CD14-positive monocyte (primary cell): ENCODE results near the gene SPAG9. TPM values are rescaled to one million over a fixed set of nuclear protein-coding genes. Genes with fewer than 3 reads are reported as not detected.

Experiments used
- DNase-seq, 3 donors: peaks; one replicate each; pipeline ENCODE4 v3.0.0-alpha.2; 2011 to 2022
- H2AFZ ChIP-seq: 2 replicates; pipeline ENCODE4 v1.6.0; 2012; ENCODE audit warnings: mild to moderate bottlenecking, low read depth, low read length, inconsistent platforms; ENCODE audit not compliant: insufficient read depth, poor library complexity, severe bottlenecking
- H3K27ac ChIP-seq, 2 donors: 1 replicate in 1 of 2; 2 replicates in 1 of 2; pipeline ENCODE4 v1.5.1; 2012 to 2013; ENCODE audit warnings: low read length in 2 of 2, control low read depth in 1 of 2, inconsistent platforms in 1 of 2, low read depth in 1 of 2, mild to moderate bottlenecking in 1 of 2
- H3K27me3 ChIP-seq, 2 donors: one replicate each; pipeline versions ENCODE4 v1.6.0 to v1.6.1; 2011 to 2013; ENCODE audit warnings: low read length in 2 of 2; ENCODE audit not compliant: control insufficient read depth in 2 of 2, insufficient read depth in 2 of 2
- H3K36me3 ChIP-seq, 2 donors: replicated peaks in 1 of 2; 1 replicate in 1 of 2; 2 replicates in 1 of 2; pipeline versions ENCODE4 v1.5.1 to v1.6.1; 2012 to 2013; ENCODE audit warnings: low read length in 2 of 2, control low read depth in 1 of 2, inconsistent platforms in 1 of 2, mild to moderate bottlenecking in 1 of 2; ENCODE audit not compliant: insufficient read depth in 2 of 2, control insufficient read depth in 1 of 2
- H3K4me1 ChIP-seq, 2 donors: 1 replicate in 1 of 2; 2 replicates in 1 of 2; pipeline versions ENCODE4 v1.5.1 to v1.6.1; 2012 to 2013; ENCODE audit warnings: low read length in 2 of 2, control low read depth in 1 of 2, inconsistent platforms in 1 of 2, mild to moderate bottlenecking in 1 of 2, moderate library complexity in 1 of 2; ENCODE audit not compliant: insufficient read depth in 2 of 2, control insufficient read depth in 1 of 2
- H3K4me2 ChIP-seq: replicated peaks from 2 replicates; pipeline ENCODE3; 2012; ENCODE audit warnings: low read length, moderate library complexity, mild to moderate bottlenecking; ENCODE audit not compliant: poor library complexity, severe bottlenecking; ENCODE audit errors: extremely low read depth
- H3K4me3 ChIP-seq, 3 experiments: fragments of 200-600 bp in 1 of 3; sonication (generic) in 1 of 3; replicated peaks in 1 of 3; 1 replicate in 2 of 3; 2 replicates in 1 of 3; pipeline ENCODE4 v1.5.1; 2011 to 2013; ENCODE audit warnings: low read length in 3 of 3, mild to moderate bottlenecking in 3 of 3, control low read depth in 2 of 3, low read depth in 2 of 3, inconsistent platforms in 1 of 3, moderate library complexity in 1 of 3
- H3K79me2 ChIP-seq: 2 replicates; pipeline ENCODE4 v1.6.0; 2012; ENCODE audit warnings: mild to moderate bottlenecking, control low read depth, inconsistent platforms, low read length, moderate library complexity; ENCODE audit not compliant: insufficient read depth
- H3K9ac ChIP-seq: 2 replicates; pipeline ENCODE4 v1.6.0; 2017; ENCODE audit warnings: low read length, mild to moderate bottlenecking; ENCODE audit not compliant: insufficient read depth, poor library complexity, severe bottlenecking
- H3K9me3 ChIP-seq, 2 donors: replicated peaks in 1 of 2; 1 replicate in 1 of 2; 2 replicates in 1 of 2; pipeline versions ENCODE4 v1.5.1 to v1.6.1; 2012 to 2013; ENCODE audit warnings: low read length in 2 of 2, control low read depth in 1 of 2; ENCODE audit not compliant: control insufficient read depth in 1 of 2, insufficient read depth in 1 of 2
- H4K20me1 ChIP-seq: 2 replicates; pipeline ENCODE4 v1.6.0; 2012; ENCODE audit warnings: mild to moderate bottlenecking, low read length, control low read depth, moderate library complexity; ENCODE audit not compliant: insufficient read depth
- H3K27ac Mint-ChIP-seq, 7 donors: one replicate each; pipeline ENCODE4 v1.8.0; 2020; ENCODE audit warnings: mild to moderate bottlenecking in 7 of 7, mixed read lengths in 7 of 7, moderate library complexity in 6 of 7, inconsistent platforms in 2 of 7
- H3K27me3 Mint-ChIP-seq, 3 donors: one replicate each; pipeline ENCODE4 v1.8.0; 2021 to 2022; ENCODE audit warnings: low read depth in 3 of 3, mild to moderate bottlenecking in 3 of 3, mixed read lengths in 3 of 3, moderate library complexity in 3 of 3, inconsistent platforms in 1 of 3
- H3K36me3 Mint-ChIP-seq, 2 donors: one replicate each; pipeline ENCODE4 v1.8.0; 2020; ENCODE audit warnings: mixed read lengths in 2 of 2, inconsistent platforms in 1 of 2, mild to moderate bottlenecking in 1 of 2
- H3K4me1 Mint-ChIP-seq: one replicate; pipeline ENCODE4 v1.8.0; 2020; ENCODE audit warnings: mild to moderate bottlenecking, mixed read lengths
- H3K4me3 Mint-ChIP-seq, 2 donors: one replicate each; pipeline ENCODE4 v1.8.0; 2020; ENCODE audit warnings: mild to moderate bottlenecking in 2 of 2, mixed read lengths in 2 of 2, moderate library complexity in 1 of 2
- H3K9me3 Mint-ChIP-seq, 7 donors: one replicate each; pipeline ENCODE4 v1.8.0; 2020 to 2022; ENCODE audit warnings: mixed read lengths in 7 of 7, mild to moderate bottlenecking in 6 of 7, moderate library complexity in 6 of 7, inconsistent platforms in 2 of 7
- WGBS: methylation state at CpG from one replicate; pipeline ENCODE4 v1.1.5; 2013; ENCODE audit warnings: missing lambda C conversion rate; ENCODE audit not compliant: insufficient coverage; 5-methylcytosine and 5-hydroxymethylcytosine counted together
- intact Hi-C, 2 donors: fragments of 100-400 bp; cut with micrococcal nuclease; formaldehyde crosslinking; loops; one replicate each; pipeline versions ENCODE4 v1.15.0 to v1.15.1; 2023
- polyA plus RNA-seq, 3 donors: library from polyadenylated mRNA; depleted of rRNA in 1 of 3; unstranded in 2 of 3; stranded (reverse) in 1 of 3; fragments of 300-500 nt in 2 of 3; fragments of >200 nt in 1 of 3; fragmentation: Illumina TruSeq in 2 of 3; gene quantifications; 1 replicate in 2 of 3; 2 replicates in 1 of 3; pipeline ENCODE4 v1.2.3, GENCODE V29; 2012 to 2021
- TF ChIP-seq, protein P1 (sequence below): fragments of 200-600 bp; IDR thresholded peaks from one replicate; pipeline ENCODE4 v1.8.0; 2022; ENCODE audit warnings: antibody characterized with exemption, mild to moderate bottlenecking

SPAG9 gene
- polyA plus RNA-seq, 3 donors, result 4.9 to 33.1 (median 8.5) TPM

- Mint-ChIP-seq H3K27ac (no peak overlapping the region), H3K4me3 (no peak overlapping the region), H3K36me3 (peaks cover 15 to 23% of the 10 kb centered on the region in 2 donors), H3K4me1 (no peaks in the 10 kb centered on the region), H3K27me3 (no peaks in the 10 kb centered on the region), H3K9me3 (no peaks in the 10 kb centered on the region)
- Histone ChIP-seq H3K27ac (no peak overlapping the region), H3K27me3 (no peaks in the 10 kb centered on the region), H3K36me3 (peaks cover 3 to 32% of the 10 kb centered on the region in 2 donors), H3K79me2 (no peaks in the 10 kb centered on the region), H3K9me3 (no peaks in the 10 kb centered on the region), H4K20me1 (peaks cover 27% of the 10 kb centered on the region), H3K4me2 (no peak overlapping the region), H3K4me3 (no peak overlapping the region), H3K9ac (no peak overlapping the region), H2AFZ (no peak overlapping the region), H3K4me1 (no peaks in the 10 kb centered on the region)
- intact Hi-C loops, result no loop called here
- no peak for DNase-seq
- 100% methylated on average over 3 of the region's 7 CpGs for WGBS
- TF ChIP-seq, protein P1, sequence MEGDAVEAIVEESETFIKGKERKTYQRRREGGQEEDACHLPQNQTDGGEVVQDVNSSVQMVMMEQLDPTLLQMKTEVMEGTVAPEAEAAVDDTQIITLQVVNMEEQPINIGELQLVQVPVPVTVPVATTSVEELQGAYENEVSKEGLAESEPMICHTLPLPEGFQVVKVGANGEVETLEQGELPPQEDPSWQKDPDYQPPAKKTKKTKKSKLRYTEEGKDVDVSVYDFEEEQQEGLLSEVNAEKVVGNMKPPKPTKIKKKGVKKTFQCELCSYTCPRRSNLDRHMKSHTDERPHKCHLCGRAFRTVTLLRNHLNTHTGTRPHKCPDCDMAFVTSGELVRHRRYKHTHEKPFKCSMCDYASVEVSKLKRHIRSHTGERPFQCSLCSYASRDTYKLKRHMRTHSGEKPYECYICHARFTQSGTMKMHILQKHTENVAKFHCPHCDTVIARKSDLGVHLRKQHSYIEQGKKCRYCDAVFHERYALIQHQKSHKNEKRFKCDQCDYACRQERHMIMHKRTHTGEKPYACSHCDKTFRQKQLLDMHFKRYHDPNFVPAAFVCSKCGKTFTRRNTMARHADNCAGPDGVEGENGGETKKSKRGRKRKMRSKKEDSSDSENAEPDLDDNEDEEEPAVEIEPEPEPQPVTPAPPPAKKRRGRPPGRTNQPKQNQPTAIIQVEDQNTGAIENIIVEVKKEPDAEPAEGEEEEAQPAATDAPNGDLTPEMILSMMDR, result no peak
Measured at GRCh38 chr17:51044976-51045375, 75.7 kb downstream of the SPAG9 start.

DNA sequence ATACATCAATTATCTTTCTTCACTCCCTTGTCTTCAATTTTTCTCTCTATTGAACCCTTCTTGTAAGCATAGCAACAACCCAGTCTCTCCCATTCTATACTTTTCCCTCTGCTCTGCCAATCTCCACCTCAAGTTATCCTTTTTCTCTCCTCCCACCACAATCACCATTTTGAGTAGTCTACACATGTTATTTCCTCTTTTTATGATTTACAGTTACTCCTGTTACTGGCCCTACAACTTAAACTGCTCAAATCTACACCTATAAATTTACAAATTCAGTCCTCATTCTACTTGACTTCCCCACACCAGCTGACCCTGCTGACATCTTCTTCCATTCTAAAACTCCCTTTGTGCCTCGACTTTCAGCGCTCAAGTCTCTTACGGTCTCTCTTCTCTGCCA is 84.6 kb downstream of the SPAG9 start:
- TF ChIP-seq, protein P1, result no peak
- H3K9me3 ChIP-seq, result no peaks in the 10 kb centered on the region
- no peak overlapping the region for H2AFZ ChIP-seq
- peaks cover 43 to 57% of the 10 kb centered on the region in 2 donors for H3K36me3 Mint-ChIP-seq
- peaks cover 0 to 1% (median 0%) of the 10 kb centered on the region in 7 donors for H3K9me3 Mint-ChIP-seq
- H4K20me1 ChIP-seq, result no peaks in the 10 kb centered on the region
- peaks cover 12% of the 10 kb centered on the region for H3K4me1 Mint-ChIP-seq
- no peak overlapping the region for H3K4me3 ChIP-seq
- no peaks in the 10 kb centered on the region for H3K79me2 ChIP-seq
- H3K4me1 ChIP-seq, result no peaks in the 10 kb centered on the region
- peak overlapping the region in 1 of 2 donors; percentile 37 for H3K27ac ChIP-seq
- H3K36me3 ChIP-seq, result peaks cover 7 to 64% of the 10 kb centered on the region in 2 donors
- H3K27me3 ChIP-seq, result no peaks in the 10 kb centered on the region
- peak overlapping the region in 6 of 7 donors; percentile 1 to 73 (median 22) for H3K27ac Mint-ChIP-seq
- H3K4me2 ChIP-seq, result no peak overlapping the region
- peaks cover 0 to 3% (median 0%) of the 10 kb centered on the region in 3 donors for H3K27me3 Mint-ChIP-seq
- no peak for DNase-seq
- intact Hi-C loops, result no loop called here
- H3K9ac ChIP-seq, result no peak overlapping the region
- 61% methylated on average over 3 of the region's 3 CpGs for WGBS
- H3K4me3 Mint-ChIP-seq, result no peak overlapping the region
